Cerebellar cortex (tissue), 1 donor: Measurements from ENCODE around the gene PRRT1B.
"Not testable (repeated sequence)": the region's sequence is repeated elsewhere in the genome, so short reads cannot be mapped to it uniquely, and the experiment has no call there.

Experiments used
- DNase-seq: peaks from one replicate; pipeline ENCODE4 v3.0.0-alpha.2; 2015; ENCODE audit warnings: low spot score

Gene PRRT1B

DNA sequence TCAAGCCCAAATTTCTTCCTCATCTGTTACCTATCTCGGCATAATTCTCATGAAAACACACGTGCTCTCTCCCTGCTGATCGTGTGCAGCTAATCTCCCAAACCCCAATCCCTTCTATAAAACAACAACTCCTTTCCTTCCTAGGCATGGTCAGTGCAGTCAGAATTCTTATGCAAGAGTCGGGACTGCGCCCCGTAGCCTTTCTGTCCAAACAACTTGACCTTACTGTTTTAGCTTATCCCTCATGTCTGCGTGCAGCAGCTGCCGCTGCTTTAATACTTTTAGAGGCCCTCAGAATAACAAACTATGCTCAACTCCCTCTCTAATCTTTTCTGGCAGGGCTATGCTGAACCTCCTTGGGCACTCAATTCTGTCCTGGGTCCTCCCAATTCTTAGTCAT, 5.1 kb downstream of the PRRT1B start:
- not testable (repeated sequence) for DNase-seq

DNA sequence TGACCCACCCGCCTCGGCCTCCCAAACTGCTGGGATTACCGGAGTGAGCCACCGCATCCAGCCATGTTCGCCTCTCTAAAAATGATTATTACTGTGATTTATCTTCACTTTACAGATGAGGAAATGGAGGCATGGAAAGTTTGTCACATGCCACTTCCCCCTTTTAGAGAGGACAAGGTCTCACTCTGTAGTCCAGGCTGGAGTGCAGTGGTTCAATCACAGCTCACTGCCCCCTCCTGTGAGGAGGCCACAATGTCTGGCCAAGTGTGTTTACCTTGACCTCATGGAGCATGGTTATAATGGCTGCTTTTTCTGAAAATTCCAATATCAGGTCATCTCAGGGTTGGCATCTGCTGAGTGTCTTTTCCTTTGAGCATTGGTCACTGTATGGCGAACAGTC, 6.7 kb downstream of the PRRT1B start:
- DNase-seq = no peak

DNA sequence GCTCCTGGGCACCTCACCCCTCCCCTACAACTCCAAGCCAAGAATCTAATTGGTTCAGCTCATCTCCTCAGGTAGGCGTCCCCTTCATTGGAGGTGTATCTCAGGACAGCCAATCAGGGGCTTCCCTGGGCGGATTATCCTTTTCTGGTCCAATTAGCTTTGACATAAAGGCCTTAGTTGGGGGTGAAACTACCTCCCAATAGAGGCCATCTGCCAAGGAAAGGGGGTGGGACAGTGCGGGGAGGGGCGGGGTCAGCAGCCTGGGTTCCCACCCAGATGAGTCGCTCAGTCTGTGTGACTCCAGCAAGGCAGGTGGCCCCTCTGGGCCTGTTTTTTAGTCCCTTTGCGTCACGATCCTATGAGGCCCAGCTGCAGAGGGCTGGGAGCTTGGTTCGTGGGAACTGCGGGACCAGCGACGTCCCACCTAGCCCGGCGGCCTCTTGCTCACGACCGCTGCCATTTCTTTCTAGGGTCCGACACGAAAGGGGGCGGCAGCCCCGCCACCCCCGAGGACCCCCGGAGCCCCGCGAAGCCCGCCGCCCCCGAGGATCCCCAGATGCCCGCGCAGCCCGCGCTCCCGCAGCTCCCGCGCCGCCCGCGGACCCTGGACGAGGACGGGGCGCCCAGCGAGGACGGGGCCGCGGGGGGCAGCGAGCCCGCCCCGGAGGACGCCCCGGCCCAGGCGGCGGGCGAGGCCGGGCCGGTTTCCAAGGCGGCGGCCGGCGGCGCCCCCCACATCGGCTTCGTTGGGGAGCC, 8.9 kb downstream of the PRRT1B start:
- no peak for DNase-seq

DNA sequence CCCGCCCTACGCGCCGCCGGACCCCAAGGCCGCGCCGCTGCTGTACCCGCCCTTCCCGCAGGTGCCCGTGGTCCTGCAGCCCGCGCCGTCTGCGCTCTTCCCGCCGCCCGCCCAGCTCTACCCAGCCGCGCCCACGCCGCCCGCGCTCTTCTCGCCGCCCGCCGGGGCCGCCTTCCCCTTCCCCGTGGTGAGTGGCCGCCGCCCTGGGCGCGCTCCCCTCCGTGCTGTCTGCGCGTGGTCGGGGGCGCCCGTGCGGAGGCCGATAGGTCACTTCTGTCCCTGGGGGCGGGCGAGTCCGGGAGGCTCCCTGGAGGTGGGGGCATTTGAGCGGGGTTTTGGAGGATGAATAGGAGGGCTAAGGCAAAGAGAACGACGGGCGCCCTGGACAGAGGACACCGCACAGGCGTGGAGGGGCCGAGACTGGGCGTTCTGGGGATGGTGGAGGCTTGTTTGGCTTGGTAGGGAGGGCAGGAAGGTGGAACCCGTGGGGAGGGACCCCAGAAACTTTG, 9.6 kb downstream of the PRRT1B start:
- DNase-seq = no peak

DNA sequence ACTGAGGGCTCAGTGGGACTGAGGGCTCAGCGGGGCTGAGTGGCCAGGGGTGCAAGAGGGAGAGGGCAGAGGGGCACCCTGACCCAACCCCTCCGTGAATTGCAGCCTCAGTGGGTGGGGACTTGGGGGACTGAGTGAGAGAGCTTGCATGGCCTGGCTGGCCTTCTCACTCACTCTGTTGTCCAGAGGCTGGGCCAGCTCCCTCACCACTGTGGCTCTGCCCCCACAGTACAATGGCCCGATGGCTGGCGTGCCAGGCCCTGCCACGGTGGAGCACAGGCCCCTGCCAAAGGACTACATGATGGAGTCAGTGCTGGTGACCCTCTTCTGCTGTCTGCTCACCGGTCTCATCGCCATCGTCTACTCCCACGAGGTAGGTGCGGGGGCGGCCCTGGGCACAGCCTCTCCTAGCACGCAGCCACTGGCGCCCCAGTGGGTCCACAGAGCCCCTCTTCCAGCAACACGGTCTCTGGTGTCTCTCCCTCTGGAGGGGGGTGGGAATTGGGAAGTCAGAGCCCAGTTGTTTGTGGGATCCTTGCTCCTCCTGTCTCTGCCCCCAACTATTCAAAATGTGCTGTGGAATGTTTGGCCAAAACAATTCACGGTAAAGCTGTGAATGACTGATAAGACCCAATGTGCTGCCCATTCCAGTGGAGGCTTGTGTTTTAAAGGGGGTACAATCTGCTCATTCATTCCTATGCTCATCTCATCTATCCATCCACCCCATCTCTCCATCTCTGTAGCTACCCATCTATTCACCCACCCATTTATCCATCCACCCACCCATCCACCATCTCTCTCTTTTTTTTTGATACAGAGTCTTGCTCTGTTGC, 10.7 kb downstream of the PRRT1B start:
- no peak for DNase-seq

DNA sequence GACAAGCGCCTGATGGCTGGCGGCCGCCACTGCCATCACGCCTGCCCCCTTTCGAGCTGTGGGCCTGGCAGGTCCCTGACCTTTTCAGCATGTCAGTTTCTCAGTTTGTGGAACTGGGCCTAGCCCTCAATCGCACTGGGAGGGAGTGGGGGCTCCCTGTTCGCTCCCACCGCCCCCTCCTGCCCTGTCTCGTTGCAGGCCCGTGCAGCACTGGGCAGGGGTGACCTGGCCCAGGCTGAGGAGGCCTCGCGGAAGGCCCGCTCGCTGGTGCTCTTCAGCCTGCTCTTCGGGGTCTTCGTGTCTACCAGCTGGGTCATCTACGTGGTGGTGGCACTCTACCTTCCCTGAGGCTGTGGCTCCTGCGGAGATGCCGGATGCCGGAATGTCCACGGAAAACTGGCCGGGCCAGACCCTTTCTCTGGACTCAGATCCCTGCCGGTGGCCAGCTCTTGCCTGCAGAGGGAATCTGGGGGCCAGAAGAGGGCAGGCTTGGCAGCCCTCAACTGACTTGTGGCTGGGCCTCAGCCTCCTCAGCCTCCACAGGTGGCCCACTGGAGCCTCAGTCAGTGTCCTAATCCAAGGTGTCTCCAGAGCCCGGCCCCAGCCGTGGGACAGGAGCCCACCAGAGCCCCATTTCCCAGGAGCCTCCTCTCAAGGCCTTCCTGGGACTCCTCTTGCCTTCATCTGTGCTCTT, 12.7 kb downstream of the PRRT1B start:
- DNase-seq = no peak

DNA sequence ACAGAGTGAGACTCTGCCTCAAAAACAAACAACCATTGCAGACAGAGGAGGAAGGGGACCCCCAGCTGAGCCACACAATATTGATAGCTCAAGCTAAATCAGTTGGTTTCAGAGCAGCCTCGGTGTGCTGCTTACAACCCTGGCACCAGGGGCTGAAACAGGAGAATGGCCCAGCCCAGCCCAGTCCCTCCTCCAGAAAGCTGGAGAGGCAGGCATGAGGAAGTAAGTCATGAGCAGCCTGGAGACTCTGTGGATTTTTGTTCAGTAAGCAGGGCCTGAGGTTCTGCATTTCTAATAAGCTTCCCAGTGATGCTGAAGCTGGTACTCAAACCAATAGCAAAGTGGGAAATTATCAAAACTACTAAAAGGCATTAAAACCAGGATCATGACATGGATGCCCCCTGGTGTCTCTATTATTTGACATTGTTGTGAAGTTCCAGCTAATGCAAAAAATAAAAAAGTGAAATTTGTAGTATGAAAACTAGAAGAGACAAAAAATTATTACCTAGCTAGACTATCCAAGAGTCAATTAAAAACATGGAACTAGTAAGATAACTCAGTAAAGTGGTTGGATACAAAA, 14.2 kb downstream of the PRRT1B start:
- no peak for DNase-seq

DNA sequence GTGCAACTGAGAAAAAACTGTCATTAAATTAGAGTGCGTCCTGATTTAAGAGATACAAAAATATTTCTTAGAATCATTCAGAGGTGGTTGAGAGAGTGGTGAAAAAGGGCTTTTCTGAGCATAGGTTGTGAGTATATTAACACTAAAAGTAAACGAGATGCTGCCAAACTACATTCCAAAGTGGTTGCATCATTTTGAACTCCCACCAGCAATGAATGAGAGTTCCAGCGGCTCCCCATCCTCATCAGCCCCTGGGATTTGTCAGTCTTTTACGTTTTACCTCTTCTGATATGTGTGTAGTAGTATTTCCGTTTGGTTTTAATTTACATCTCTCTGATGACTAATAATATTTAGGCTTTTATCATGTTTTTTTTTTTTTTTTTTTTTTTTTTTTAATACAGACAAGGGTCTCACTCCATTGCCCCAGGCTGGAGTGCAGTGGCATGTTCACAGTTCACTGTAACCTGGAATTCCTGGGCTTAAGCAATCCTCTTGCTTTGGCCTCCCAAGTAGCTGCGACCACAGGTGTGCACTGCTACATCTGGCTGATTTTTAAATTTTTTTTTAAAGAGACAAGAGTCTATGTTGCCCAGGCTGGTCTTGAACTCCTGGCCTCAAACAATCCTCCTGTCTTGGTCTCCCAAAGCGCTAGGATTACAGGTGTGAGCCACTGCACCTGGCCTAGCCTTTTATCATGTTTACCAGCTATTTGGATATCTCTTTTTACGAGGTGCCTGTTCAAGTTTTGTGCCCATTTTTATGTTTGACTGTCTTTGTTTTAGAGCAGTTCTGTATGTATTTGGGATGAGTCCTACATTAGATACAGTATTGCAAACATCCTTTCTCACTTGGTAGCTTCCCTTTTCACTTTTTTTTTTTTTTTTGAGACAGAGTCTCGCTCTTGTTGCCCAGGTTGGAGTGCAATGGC, 17.0 kb downstream of the PRRT1B start:
- DNase-seq = no peak

DNA sequence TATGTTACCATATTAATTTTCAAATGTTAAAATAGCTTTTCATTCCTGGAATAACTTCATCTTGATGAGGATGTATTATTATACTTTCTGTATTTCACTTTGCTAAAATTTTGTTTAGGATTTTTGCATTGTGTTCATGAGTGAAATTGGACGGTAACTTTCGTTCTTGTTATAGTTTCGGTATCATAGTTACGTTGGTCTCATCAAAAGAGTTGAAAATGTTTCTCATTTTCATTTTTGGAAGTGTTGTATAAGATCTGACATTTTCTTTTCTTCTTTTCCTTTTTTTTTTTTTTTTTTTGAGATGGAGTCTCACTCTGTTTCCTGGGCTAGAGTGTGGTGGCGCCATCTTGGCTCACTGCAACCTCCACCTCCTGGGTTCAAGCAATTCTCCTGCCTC, 20.0 kb downstream of the PRRT1B start:
- no peak for DNase-seq

DNA sequence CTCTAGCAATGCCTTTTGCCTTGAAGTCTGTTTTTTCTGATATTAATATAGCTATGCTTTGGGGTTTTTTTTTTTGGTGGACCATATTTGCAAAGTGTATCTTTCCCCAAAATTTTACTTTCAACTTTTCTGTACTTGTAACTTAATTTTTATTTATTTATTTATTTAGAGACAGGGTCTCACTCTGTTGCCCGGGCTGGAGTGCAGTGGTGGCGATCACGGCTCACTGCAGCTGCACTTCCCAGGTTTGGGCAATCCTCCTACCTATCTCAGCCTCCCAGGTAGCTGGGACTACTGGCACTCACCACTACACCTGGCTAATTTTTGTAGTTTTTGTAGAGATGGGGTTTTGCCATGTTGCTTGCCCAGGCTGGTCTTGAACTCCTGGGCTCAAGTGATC, 20.8 kb downstream of the PRRT1B start:
- DNase-seq = no peak

DNA sequence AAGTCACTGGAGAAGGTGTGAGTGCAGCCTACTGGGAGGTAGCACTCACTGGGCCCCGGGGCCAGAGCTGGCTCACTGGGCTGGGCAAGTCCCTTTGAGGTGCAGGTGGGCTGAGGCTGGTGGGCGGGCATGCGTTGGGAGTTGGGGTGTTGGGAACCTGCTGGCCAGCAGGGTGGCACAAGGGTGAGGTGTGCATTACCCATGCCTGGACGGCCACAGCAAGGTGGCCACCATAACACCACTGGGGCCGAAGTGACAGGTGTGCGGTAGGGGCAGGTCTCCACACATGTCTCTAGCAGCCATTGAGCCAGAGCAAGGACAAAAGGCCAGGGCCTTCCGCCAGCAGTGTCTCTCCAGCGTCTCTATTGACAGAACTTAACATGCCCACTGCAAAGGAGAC, 22.6 kb downstream of the PRRT1B start:
- DNase-seq = no peak

DNA sequence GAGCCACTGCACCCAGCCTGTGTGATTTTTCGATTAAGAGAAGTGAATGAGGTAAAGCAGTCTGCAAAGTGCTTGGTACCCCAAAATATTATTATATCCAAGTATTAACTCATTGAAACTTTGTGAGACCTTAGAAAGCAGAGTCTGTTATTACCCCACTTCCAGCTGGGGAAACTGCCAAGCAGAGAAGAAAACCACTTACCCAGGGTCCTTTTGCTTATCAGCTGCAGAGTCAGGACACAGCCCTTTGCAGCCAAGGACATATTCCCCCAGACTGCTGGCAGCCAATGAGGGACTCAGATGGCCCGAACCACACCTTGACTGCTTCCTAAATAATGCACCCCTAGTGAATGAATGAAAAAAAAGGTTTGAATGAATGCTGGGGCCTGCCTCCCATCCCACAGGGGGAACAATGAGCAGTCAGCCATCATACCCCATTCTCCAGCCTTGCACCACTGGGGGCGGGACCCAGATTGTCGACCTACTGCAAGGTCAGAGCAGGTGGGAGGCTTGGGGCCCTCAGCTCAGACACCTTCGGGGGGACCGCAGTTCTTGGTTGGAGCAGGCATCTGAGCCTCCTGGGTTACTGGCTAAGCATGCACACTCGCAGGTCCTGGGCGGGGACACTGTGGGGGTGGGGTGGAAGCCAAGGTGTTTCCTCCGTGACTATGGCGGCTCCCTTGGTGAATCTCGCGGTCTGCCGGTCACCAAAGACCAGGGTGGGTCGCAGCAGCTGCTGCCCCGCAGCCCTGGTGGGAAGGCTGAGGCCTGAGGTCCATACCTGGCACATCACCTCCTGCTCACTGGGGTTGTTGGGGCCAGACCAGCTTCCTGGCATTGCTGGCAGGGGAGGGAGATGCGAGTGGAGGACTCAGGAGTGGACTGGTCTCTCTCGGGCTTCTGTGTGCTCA, 29.7 kb downstream of the PRRT1B start:
- no peak for DNase-seq

DNA sequence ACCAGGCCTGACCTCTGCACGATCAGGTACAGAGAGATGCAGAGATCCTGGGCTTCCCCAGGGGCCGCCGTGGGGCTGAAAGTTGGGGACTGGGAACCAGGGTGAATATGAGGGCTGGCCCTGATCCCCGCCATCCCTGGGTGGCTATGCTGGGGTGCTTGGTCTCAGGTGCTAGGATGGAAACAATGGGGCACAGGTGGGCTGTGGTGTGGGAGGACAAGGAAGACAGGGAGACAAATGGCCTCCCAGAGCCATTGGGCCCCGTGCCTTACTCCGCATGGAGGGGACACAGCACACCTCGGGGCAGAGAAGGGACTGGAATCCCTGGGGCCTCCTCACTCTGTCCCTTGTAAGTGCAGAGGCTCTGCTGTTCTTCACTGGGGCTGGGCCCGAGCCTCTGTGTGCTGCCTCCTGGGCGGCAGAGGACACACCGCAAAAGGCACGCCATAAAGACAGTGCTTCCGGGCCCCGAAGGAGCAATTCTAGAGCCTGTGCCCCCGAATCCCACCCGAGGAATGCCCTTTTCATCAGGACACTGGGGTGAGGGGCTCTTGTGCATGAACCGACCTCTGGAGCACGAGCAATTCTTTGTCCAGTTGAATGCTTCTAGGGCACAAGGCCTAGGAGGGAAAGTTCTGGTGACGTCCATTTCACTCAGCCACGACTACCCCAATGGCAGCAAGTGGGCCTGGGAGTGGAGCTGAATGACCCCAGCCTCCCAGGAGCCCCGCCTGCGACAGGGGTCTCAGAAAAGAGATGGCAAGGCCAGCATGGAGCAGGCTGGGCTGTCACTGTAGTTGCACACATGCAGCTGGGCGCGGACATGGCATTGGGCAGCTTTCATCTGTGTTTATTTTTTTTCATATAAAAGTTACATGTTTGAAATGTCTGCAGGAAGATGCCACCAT, 30.9 kb downstream of the PRRT1B start:
- no peak for DNase-seq

DNA sequence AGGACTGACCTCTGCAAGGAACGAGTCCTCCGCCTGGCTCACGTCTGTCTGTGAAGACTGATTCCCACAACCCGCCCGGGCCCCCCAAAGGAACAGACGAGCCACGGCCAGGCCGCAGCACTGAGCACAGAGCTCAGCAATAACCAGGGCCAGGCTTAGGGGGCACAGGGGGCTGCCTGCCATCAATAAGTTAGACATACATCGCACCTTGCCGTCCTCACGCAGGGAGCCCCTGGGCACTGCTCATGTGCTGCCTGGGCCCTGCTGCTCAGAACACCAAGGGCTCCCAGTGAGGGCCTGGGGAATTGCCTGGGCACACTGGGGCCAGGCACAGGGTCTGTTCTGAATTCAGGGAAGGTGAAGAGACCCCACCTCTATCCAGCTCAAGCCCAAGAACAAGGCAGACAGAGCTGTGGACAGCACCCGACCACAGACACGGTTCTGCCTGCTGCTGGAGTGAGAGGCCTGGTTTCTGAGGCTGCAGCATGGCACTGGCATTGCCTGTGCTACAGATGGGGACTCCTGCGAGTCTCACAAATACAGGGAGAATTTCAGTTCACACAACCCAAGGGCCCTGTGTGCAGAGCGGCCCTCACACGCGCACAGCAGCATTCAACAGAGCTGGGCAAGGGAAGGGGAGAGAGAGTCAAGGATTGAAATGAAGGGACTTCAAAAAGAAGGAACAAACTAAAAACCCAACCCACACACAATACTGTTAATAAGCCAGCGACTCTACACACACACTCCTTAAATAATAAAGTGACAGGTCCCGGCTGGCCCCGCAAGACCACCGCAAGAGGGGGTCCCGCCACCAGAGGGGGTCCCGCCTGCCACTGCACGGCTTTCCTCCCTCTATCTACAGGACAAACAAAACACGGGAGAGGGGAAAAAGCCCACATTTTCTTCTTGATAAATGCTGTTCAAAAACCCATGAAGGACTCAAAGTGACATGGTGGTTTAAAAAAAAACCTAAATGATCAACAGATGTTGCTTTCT, 32.0 kb downstream of the PRRT1B start:
- DNase-seq = no peak

DNA sequence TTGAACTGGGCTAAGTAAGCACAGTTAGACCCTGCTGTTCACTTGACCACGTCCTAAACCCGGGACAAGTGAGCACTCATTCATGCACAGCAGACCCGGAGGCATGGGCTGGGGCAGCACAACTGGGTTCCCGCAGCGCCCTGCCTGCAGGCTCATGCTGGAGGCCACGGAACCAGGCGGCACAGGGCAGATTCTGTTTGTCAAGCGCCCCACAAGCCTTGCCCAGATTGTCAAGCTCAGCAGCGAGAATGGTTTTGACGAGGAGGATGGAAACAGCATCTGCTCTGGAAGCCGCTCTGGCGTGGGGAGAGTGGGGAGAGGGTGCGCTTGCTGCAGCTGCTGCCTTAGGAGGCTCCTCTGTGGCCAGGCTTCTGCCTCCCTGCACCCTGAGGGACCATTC, 32.7 kb downstream of the PRRT1B start:
- DNase-seq = no peak

DNA sequence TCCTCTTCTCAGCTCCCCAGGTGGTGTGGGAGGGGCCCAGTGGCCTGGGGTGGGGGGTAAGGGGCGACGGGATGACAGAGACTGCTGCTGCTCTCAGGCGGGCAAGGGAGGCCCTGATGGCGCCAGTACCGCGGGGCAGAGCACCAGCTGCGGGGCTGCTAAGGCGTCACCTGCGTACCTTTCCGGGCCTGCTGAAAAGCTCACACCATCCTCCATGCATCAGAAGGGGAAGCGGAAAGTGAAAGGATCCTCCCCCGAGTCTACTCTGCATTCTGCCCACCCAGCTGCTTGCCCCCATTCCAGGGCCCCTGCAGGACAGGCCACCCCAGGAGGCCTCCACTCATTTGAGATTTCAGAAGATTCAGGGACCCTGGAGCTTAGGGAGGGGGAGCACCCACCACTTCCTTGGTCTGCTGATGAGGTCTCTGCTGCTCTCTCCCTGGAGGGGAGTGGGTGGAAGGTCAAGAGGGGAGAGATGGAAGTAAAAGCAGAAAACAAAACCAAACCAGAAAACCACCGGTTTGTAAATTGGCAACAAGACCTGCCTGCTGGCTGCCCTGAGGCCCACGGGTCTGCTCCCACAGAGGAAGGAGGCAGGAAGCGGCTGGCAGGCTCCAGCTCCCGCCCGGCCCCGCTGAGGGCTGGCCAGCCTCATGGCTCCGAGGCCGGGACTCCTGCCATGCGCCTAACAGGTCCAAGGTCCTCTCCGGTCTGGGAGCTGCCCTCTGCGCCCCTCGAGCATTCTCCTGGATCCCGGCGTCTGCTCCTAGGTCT, 33.6 kb downstream of the PRRT1B start:
- DNase-seq = peak; percentile 65

DNA sequence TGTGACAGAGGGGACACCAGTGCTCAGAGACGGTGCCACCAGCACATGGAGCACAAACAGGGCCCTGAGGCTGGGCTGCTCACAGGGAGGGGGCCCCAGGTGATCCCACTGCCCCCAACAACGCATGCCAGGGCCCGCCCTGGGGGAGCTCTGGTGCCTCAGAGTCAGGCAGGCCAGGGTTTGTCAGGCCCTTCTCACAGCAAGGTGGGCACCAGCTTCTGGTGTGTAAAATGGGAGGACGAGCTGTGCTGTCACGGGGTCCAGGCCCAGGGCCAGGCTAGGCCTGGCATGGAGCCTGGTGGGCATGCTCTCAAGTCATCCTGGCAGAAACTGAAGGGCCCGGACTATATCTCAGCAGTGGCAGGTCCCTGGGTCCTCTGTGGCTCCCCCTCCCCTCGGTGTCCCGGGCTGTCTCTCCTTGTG, 34.5 kb downstream of the PRRT1B start:
- DNase-seq = peak; percentile 59
